AG08395 (cell line): Measurements from ENCODE around the gene MMS19.
A peak's percentile ranks its signal among the peaks of the same experiment; 100 is the strongest.

Experiments used
- DNase-seq: peaks from one replicate; pipeline ENCODE4 v3.0.0; 2012; ENCODE audit warnings: mixed read lengths, low spot score

MMS19 gene, protein sequence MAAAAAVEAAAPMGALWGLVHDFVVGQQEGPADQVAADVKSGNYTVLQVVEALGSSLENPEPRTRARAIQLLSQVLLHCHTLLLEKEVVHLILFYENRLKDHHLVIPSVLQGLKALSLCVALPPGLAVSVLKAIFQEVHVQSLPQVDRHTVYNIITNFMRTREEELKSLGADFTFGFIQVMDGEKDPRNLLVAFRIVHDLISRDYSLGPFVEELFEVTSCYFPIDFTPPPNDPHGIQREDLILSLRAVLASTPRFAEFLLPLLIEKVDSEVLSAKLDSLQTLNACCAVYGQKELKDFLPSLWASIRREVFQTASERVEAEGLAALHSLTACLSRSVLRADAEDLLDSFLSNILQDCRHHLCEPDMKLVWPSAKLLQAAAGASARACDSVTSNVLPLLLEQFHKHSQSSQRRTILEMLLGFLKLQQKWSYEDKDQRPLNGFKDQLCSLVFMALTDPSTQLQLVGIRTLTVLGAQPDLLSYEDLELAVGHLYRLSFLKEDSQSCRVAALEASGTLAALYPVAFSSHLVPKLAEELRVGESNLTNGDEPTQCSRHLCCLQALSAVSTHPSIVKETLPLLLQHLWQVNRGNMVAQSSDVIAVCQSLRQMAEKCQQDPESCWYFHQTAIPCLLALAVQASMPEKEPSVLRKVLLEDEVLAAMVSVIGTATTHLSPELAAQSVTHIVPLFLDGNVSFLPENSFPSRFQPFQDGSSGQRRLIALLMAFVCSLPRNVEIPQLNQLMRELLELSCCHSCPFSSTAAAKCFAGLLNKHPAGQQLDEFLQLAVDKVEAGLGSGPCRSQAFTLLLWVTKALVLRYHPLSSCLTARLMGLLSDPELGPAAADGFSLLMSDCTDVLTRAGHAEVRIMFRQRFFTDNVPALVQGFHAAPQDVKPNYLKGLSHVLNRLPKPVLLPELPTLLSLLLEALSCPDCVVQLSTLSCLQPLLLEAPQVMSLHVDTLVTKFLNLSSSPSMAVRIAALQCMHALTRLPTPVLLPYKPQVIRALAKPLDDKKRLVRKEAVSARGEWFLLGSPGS

DNA sequence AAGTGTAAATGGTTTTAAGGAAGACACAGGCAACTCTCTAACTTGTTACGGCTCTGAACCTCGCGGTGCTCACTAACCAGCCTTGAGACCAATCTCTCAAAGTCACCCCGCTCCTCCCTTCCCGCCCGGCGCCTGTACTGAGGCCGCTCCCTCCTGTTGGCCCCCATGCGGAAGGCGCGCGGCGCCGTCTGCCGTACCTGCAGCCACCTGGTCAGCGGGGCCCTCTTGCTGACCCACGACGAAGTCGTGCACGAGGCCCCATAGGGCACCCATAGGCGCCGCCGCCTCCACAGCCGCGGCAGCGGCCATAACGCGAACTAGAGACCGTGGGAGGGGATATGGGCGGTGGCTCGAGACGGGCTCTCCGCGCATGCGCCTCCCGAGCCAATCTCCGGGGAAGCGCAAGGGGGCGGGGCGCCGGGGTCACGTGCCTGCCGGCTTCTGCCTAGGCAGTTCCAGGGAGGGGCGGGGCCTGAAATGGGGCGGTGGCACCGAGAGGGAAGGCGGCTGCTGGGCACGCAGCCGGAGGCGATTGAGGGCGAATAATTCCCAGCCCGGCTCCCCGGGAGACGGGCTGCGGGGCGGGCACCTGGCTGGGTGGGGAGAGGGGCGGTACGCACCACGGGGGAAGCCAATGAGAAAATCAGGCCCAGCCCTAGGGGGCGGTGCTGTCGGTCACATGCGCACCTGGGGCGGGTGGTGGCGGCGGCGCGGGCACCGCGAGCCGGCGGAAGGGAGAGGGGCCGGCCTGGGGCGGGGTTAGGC is at the start of gene MMS19:
Gene MMS19 (minus strand): TSS at position 347 of the 765 bp plus-strand sequence. CDS start 38 bp downstream, at position 309.
- DNase-seq: peak; percentile 100

DNA sequence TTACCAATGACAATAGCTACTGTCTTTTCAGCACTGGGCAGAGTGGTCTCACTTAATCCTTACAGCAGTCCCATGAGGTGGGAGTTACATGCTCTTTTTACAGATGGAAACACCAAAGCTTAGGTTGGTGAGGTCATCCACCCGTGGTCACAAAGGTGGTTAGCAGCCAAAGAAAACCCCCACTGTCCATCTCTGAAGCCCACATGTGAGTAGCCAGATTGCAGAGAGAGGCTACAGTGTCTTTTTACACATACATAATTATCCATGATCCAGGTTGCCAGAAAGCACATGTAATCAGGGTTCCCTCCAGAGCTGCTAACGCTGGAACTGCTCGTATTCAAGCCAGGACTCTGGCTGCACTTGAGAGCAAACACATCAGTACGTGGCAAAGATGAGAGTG is 49.7 kb upstream of the MMS19 start:
- DNase-seq: no peak

DNA sequence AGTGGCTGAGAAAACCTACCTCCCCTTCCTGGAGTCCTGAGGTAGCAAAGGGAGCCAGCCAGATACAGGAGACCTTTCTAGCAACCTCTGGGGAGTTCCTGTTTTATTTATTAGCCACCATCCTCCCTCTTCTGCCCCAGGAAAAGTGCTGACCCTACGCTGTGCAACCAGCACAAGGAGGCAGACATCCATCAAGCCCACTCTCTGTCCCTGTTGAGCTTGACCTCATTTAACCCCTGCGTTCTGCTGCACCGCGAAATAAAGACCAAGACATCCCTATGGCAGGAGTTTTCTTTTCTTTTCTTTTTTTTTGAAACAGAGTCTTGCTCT is 49.0 kb upstream of the MMS19 start:
- no peak for DNase-seq

DNA sequence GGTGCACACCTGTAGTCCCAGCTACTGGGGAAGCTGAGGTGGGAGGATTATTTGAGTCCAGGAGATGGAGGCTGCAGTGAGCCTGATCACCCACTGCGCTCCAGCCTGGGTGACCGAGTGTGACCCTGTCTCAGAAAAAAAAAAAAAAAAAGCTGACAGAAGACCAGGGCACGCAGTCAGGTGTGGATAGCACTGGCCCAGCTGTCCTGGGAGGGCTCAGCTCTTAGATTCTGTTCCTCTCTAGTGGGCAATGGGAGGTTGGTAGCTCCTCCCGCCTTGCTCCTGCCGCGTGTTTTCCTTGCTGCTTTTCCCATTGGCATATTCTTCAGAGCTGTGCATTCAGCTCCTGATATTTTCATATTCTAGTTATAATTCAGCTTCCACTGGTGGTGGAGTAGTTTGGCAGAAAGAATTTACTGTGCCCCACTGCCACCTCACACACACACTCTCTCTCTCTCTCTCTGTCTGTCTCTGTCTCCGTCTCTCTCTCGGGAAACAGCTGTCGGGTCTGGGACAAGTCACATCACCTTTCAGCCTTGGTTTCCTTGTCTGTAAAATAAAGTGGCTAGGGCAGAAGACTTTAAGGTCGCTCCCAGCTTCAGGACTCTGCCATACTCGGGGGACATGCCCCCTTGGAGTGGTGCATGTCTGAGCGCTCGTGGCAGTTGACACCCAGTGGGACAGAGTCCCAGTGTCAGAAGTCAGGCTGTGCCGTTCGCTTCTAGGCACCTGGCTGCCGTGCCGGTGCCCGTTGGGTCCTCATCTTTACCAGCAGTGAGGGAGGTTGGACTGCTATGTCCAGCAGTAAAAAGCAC is 48.4 kb upstream of the MMS19 start:
- DNase-seq: no peak

DNA sequence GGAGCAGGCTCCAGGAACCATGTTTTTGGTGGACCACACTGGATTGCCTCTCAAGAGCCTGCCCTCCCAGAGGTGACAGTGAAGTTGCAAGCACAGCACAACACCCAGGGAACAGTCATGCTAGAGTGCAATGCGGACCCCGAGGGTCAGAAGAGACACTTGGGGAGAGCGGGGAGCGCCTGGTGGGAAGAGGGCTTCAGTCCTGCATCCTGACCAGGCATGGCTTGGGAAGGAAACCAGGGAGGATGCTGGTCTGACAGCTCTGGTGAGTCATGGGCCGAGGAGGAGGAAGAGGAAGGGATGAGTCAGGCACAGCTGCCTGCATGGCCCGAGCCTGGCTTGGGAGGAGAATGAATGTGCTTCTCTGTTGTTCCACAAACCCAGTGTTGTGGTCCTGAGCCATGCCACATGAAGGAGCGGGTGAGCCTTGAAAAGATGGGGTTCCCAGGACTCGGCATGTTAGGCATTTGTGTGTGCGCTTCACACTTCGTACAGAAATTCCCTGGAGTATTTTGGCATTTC is 44.9 kb upstream of the MMS19 start:
- peak; percentile 97 for DNase-seq

DNA sequence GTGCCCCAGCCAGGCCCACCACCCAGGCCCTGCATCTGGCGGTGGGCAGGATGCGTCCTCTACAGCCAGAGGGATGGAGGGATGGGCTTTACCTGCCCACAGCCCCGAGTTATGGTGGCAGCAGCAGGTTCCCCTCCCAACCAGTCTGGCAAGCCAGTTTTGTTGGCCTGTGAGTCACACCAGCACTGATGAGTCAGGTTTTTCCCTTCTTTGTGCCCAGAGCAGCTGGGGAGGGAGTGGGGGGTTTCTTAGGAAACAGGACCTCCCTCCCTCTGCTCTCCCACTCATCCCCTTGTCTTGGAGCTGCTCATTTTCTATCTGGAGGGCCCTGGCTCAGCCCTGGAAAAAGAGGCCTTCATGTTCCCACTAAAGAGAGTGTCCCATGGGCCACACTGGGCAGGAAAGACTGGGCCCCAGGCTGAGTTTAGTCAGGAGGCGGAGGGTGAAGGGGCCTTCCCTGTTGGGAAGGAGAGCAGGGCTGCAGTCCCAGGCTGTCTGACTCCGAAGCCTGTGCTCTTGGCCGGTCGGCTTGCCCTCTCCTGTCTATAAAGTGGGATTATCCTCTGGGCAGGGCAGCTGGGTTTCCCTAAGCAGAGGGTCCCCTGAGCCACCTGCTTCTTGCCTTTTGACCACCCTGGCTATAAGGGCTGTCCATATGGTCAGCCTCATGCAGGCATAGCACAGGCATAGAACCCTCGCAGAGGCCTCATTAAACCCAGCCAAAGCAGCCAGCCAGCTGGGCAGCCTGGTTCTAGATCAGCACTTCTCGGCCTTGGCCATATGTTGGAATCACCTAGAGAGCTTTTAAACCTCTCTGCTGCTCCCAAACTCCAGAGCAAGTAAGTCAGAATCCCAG is 44.2 kb upstream of the MMS19 start:
- DNase-seq: peak; percentile 86

DNA sequence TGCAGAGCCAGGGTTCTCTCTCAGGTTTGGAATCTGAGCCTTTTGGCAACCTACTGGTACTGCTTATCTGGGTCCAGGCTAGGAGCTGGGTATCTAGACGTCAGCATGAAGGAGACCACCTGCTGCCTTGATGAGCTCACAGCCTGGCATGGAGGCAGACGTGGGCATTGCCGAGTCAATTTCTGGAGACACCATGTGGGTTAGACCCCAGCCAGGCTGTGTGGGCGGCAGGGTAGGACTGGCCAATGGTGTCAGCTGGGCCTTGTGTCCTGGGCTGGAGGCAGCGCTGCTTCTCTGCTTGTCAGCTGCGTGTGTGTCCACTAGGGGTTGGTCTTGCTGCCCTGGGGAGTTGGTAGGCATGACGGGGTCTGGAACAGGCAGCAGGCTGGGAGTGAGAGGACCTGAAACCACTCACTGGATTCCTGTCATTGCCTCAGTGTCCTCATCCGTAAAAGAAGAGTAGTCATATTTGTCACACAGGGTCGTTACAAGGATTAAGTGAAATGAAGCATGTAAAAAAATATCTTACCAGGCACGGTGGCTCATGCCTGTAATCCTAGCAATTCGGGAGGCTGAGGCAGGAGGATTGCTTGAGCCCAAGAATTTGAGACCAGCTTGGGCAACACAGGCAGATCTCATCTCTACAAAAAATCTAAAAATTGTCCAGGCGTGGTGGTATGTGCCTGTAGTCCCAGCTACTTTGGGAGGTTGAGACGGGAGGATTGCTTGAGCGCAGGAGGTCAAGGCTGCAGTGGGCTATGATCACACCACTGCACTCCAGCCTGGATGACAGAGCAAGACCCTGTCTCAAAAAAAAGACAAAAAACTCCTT is 42.7 kb upstream of the MMS19 start:
- no peak for DNase-seq

DNA sequence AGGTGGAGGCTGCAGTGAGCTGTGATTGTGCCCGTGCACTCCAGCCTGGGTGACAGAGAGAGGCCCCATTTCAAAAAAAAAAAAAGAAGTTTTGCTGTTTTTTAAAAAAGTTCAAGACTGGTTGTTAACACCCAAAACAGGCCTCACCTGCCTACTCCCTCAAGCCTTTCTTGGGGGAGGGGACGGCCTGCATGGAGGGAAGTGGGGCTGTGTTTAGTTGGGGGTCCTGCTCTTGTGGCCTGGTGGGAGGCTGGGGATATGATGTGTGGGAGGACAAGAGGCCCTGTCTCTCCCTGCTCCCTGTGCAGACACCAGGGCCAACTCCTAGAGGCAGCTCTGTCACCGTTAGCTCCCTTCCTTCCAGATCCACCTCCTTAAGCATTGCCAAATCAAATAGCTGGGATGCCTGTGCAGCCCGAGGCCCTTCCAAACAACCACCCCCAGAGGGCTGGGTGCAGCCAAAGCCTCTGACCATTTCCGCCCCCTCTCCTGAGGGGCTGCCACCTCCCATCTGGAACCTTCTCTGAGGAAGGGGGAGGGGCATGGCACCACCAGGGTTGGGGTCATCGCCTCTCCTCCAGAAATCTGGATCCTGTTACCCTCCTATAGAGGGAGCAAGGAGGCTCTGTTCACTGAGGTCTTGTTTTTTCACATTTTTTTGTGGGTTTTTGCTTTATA is 41.4 kb upstream of the MMS19 start:
- DNase-seq: peak; percentile 75

DNA sequence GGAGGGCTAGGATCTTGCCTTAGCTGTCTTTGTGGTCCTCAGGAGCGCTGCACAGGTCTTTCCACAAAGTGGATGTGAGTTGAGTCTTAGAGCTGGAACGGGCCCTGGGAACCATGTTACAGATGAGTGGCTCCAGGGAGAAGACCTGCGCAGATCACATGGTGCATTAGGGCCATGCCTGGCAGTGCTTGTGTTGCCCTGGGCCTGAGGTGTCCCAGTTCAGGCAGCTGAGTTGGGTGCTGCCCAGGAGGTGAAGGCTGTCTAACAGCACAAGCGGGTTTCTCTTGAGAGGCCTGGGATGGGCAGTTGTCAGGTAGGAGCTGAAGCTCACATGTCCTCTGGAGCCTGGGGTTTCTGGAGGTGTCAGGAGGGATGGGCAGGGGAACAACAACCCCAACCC is 40.6 kb upstream of the MMS19 start:
- DNase-seq: no peak

DNA sequence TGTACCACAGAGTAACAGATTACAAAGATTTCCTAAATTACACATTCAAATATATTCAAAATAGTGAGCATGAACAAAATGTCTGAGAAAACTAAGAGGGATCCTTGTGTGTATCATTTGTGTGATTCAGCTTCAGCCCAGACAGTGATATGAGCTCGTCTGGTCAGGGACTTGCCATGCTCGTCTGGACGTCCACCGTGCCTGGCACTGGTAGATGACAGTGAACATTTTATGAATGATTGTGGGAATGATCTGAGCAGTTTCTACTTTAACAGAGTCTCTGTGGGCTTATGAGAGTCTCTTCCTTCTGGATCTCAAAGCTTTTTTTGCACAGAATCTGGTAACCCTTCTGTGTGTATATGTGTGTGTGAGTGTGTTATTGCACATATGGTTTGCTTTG is 40.2 kb upstream of the MMS19 start:
- no peak for DNase-seq

DNA sequence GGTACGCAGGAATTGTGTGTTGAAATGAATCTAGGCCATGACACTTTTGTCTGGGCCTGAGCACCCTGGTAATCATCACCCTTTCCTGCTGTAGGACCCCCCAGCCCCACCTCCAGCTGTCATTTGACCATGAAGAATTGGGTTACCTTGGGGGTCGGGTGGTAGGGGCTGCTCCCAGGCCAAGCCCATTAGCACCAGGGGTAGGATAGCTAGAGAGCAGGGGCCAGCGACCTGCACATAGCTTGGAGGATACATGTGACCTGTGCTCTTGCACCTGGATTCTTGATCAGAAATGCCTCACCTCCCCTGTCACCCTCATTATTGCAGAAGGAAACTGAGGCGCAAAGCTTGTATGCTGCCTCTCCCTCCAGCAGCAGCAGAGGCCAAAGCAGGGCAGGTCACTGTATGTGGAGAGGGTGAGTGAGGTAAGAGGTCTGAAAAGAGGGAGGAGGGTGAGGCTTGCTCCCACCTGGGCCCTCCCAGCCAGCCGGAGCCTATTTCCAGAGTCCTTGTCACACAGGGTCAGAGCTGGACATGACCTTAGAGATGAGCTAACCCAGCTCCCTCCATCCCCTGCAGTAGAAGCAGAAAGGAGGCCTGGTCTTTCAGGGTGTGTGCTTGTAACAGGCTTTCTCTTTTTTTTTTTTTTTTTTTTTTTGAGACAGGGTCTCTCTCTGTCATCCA is 39.1 kb upstream of the MMS19 start:
- no peak for DNase-seq

DNA sequence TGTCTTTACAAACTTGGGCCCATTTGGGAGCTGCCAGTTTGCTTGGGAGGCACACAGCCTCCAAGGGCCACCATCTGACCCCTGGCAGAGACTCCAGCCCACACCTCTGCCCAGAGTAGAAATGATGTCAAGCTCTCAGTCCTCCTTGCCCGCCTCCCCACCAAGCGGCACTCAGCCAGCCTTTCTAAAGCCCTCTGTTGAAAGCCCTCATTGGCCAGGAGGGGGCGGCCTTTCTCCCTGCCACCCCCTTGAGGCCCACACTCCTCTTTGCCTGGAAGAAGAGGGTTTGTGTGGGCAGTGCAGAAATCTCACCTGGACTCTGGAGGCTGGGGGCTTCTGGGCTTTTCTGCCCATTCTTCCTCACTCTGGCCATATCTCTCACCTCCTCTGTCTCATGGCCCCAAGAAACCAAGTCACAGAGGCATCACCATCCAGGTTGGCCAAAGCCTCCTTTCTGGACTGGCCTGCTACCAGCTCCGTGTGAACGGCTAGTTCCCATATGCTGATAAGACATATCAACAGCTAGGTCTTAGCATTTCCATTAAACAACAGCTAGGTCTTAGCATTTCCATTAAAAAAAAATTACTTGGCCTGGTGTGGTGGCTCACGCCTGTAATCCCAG is 36.6 kb upstream of the MMS19 start:
- peak; percentile 40 for DNase-seq

DNA sequence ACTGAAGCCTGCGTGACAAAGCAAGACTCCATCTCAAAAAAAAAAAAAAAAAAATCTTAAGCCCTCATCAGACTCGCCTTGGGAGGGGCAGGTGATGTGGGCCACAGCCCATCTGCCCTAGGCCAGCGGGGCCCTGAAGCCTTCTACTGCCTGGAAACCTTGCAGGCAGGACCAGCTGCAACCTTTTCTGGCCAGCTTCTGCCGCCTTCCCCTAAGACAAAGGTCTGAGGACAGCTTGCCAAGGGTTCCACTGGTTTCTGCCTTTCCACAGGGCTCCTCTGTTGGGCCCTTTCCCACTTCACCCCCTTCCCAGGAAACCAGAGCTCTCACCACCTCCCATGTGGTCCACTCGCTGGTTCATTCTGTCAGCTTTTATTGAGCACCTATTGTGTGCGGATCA is 35.7 kb upstream of the MMS19 start:
- no peak for DNase-seq

DNA sequence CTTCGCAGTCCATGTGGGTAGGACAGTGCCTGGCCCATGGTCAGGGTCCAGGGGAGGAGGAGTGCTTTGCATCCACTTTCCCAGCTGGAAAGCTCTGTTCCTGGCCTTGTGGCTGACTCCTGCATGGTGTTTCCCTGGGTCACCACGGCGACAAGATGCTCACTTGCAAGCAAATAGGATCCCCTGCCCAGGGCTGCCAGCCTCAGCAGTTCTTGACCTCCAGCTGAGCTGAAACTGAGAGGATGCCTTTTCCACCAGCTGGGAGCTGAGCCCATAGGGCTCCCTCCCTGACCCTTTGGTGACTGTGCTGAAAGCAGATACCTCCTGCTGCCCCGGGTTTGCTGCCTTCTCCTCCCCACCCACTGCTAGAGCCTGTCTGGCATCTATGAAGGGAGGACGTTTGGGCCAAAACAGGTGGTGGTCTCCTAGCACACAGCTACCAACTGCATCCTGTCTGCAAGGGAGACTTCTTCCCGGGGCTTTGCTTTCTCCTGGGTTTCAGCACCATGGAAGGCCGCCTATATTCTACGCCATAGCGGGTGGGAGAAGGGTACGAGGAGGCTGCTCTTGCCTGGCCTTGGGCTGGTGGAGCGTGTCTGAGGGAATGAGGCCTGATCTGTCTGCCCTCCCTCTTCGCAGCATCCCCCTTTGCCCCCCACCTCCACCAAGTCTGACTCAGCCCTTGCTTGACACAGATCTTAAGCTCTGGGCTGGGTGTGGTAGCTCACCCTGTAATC is 34.9 kb upstream of the MMS19 start:
- DNase-seq: peak; percentile 41

DNA sequence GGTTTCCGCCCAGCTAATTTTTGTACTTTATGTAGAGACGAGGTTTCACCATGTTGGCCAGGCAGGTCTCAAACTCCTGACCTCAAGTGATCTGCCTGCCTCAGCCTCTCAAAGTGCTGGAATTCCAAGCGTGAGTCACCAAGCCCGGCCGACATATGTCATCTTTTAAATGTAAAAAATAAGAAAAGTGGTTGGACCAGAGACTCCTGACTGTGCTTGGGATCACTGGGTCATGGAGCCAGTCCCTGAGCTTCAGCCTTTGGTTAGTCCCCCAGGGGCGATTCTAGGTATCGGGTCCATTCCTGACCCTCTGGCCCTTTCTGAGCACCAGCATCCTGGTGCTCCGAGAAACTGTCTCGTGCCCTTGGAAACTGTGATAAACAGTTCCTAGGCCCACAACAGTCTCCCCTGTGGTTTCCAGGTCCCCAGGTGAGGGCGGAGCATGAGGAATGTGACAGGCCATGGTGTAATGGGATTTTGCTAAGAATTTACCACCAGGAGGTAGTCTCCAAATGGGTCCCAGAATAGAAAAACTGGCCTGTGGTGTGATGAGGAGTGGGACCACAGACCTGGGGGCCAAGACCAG is 33.3 kb upstream of the MMS19 start:
- DNase-seq: no peak

DNA sequence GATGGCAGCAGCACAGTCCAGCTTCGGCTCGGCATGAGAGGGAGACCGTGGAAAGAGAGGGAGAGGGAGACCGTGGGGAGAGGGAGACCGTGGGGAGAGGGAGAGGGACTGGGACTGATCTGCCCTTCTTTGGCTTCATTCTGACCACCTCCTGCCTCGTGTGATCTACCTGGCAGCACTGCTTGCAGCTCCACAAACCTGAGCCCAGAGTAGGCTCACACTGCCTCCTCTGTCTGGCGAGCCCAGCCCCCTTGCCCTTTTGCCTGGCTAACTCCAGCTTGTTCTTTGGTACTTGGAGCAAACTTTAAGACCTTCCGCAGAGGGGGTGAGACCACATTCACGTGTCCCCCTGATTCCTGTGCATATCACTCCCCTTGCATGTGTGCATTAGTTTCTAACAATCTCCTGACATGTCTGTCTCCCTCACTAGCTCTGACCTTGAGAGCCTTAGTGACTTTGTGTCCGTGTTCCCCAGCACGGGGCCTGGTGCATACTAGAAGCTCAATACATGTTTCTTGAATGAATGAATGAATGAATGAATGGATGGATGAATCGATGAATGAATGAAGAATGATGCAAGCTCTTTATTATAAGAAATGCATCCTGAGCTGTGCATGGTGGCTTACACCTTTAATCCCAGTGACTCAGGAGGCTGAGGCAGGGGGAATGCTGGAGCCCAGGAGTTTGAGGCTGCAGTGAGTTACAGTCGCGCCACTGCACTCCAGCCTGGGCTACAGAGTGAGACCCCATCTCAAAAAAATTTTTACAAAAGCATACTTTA is 31.7 kb upstream of the MMS19 start:
- DNase-seq: no peak
